HepG2 (cell line): ENCODE measurements around the gene AFF4. TPM values are rescaled to one million over a fixed set of nuclear protein-coding genes. Genes with fewer than 3 reads are reported as not detected.

ENCODE experiments used
- ATAC-seq: fragments of 200-7000 bp; cut with Tn5 transposase; 3 replicates; pipeline ENCODE4 v1.9.1; 2020; ENCODE audit warnings: mild to moderate bottlenecking, moderate library complexity
- BruUV-seq: library from RNA; stranded (reverse); fragments of 400-500 nt; replicated peaks from 2 replicates; lab custom pipeline; 2021; lab: Mats Ljungman, UMichigan
- CTCF ChIA-PET: fragments of 300-600 bp; formaldehyde crosslinking; extraction: SDS; loops from one replicate; lab custom pipeline; 2021; ENCODE audit warnings: low total read pairs, inconsistent platforms, low intra/inter-chr PET ratio; lab: Yijun Ruan, JAX
- POLR2A ChIA-PET: fragments of 350-600 bp; sonication (Branson Sonifier 250); formaldehyde crosslinking; loops from one replicate; lab custom pipeline; 2020; ENCODE audit warnings: antibody characterized with exemption, inconsistent platforms; lab: Yijun Ruan, JAX
- DNase-seq: peaks from one replicate; pipeline ENCODE4 v3.0.0-alpha.2; 2015; ENCODE audit warnings: low spot score
- FAIRE-seq: peaks from 3 replicates; lab custom pipeline; 2011; peaks lifted over from hg19 to GRCh38; lab: Jason Lieb, UNC
- H2AFZ ChIP-seq: one replicate; pipeline ENCODE4 v1.6.1; 2011; ENCODE audit warnings: low read length, inconsistent platforms
- H3K27ac ChIP-seq: fragments of 300-600 bp; 3 replicates; pipeline ENCODE4 v1.8.0; 2011; ENCODE audit warnings: mixed run types, mild to moderate bottlenecking, mixed read lengths, low read length, inconsistent platforms; ENCODE audit not compliant: insufficient read depth; ENCODE audit errors: extremely low read length
- H3K27me3 ChIP-seq, 2 experiments: fragments of 200-600 bp in 1 of 2; 2 replicates in 1 of 2; 3 replicates in 1 of 2; pipeline versions ENCODE4 v1.6.0 to v1.8.0; 2011; ENCODE audit warnings: low read length in 2 of 2, mild to moderate bottlenecking in 2 of 2, moderate library complexity in 2 of 2, inconsistent platforms in 1 of 2; ENCODE audit not compliant: insufficient read depth in 2 of 2, control insufficient read depth in 1 of 2
- H3K36me3 ChIP-seq, 2 experiments: fragments of 200-600 bp in 1 of 2; replicated peaks in 1 of 2; 2 replicates in 1 of 2; 3 replicates in 1 of 2; pipeline versions ENCODE4 v1.5.1 to v1.8.0; 2011; ENCODE audit warnings: low read length in 2 of 2, inconsistent platforms in 1 of 2; ENCODE audit not compliant: insufficient read depth in 2 of 2, control insufficient read depth in 1 of 2
- H3K4me1 ChIP-seq: 2 replicates; pipeline ENCODE4 v1.5.1; 2012; ENCODE audit warnings: low read length, inconsistent platforms; ENCODE audit not compliant: insufficient read depth
- H3K4me2 ChIP-seq: 2 replicates; pipeline ENCODE4 v1.6.0; 2011; ENCODE audit warnings: low read depth, low read length, inconsistent platforms
- H3K4me3 ChIP-seq, 3 experiments: fragments of 200-600 bp in 1 of 3; sonication (generic), shearing (Covaris generic) in 1 of 3; replicated peaks in 1 of 3; 2 replicates each; pipeline ENCODE4 v1.5.1; 2011 to 2016; ENCODE audit warnings: low read length in 3 of 3, inconsistent platforms in 2 of 3, low read depth in 2 of 3, mild to moderate bottlenecking in 2 of 3, control low read depth in 1 of 3, mixed read lengths in 1 of 3; ENCODE audit not compliant: insufficient read depth in 1 of 3
- H3K79me2 ChIP-seq: one replicate; pipeline ENCODE4 v1.6.1; 2011; ENCODE audit warnings: low read length, inconsistent platforms; ENCODE audit not compliant: insufficient read depth
- H3K9ac ChIP-seq: 2 replicates; pipeline ENCODE4 v1.6.0; 2011; ENCODE audit warnings: mild to moderate bottlenecking, low read depth, low read length, inconsistent platforms; ENCODE audit not compliant: insufficient read depth
- H3K9me3 ChIP-seq: 2 replicates; pipeline ENCODE4 v1.5.1; 2012; ENCODE audit warnings: mild to moderate bottlenecking, low read length
- H4K20me1 ChIP-seq: 2 replicates; pipeline ENCODE4 v1.6.0; 2011; ENCODE audit warnings: inconsistent platforms, mild to moderate bottlenecking, low read length, moderate library complexity; ENCODE audit not compliant: insufficient read depth
- DPF2 ChIP-seq: sonication (generic); formaldehyde crosslinking; IDR thresholded peaks from 2 replicates; pipeline ENCODE4 v1.4.0; 2020; ENCODE audit warnings: mild to moderate bottlenecking, low read depth, missing genetic modification reagents, borderline replicate concordance
- KAT7 ChIP-seq: IDR thresholded peaks from 2 replicates; pipeline ENCODE4 v1.6.1; 2018; ENCODE audit warnings: borderline replicate concordance, missing compliant biosample characterization
- RAD51 ChIP-seq: fragments of 450-650 bp; IDR thresholded peaks from 2 replicates; pipeline ENCODE4 v1.6.1; 2016; ENCODE audit warnings: borderline replicate concordance
- RARG ChIP-seq: sonication (generic); formaldehyde crosslinking; IDR thresholded peaks from 2 replicates; pipeline ENCODE4 v1.4.0; 2020; ENCODE audit warnings: low read depth, mild to moderate bottlenecking, missing genetic modification reagents
- RCOR2 ChIP-seq: IDR thresholded peaks from 2 replicates; pipeline ENCODE4 v1.6.1; 2016; ENCODE audit warnings: missing biosample characterization, missing genetic modification reagents
- SNAI1 ChIP-seq: sonication (generic); formaldehyde crosslinking; IDR thresholded peaks from 2 replicates; pipeline ENCODE4 v1.5.0; 2020; ENCODE audit warnings: mild to moderate bottlenecking, missing genetic modification reagents, borderline replicate concordance
- ZNF3 ChIP-seq: IDR thresholded peaks from 2 replicates; pipeline ENCODE4 v1.7.0; 2017; ENCODE audit warnings: inconsistent platforms
- in situ Hi-C: cut with HindIII; loops from 2 replicates; pipeline ENCODE4 v1.10.0; 2017; ENCODE audit warnings: low pct_unique_long_range_greater_than_20kb; ENCODE audit not compliant: extremely low pct_ligation_motif_present
- intact Hi-C: fragments of 100-400 bp; cut with micrococcal nuclease; formaldehyde crosslinking; loops from one replicate; pipeline ENCODE4 v1.10.0; 2022; ENCODE audit not compliant: unreplicated experiment
- polyA plus RNA-seq, 8 experiments: library from polyadenylated mRNA; depleted of rRNA in 3 of 8; stranded (reverse) in 7 of 8; unstranded in 1 of 8; fragments of >200 nt; fragmentation: Illumina TruSeq in 4 of 8; extraction: Trizol in 4 of 8; gene quantifications; 2 replicates each; pipeline versions ENCODE4 v1.2.1 to v1.2.3, GENCODE V29; 2011 to 2016; ENCODE audit warnings: low read depth in 4 of 8, missing spikeins in 1 of 8, mixed read lengths in 1 of 8; ENCODE audit not compliant: insufficient read depth in 1 of 8
- total RNA-seq, 5 experiments: library from RNA; depleted of rRNA; stranded (reverse); fragments of >200 nt; fragmentation: Illumina TruSeq; extraction: Trizol; gene quantifications; 2 replicates each; pipeline ENCODE4 v1.2.3, GENCODE V29; 2016; ENCODE audit warnings: low read depth in 1 of 5
- TF ChIP-seq, protein P1 (sequence below): sonication (generic); formaldehyde crosslinking; IDR thresholded peaks from 2 replicates; pipeline ENCODE4 v1.8.1; 2023; ENCODE audit warnings: mild to moderate bottlenecking, moderate library complexity, missing genetic modification reagents
- TF ChIP-seq, protein P2 (sequence below): sonication (generic); formaldehyde crosslinking; IDR thresholded peaks from 2 replicates; pipeline ENCODE4 v1.8.1; 2023; ENCODE audit warnings: mild to moderate bottlenecking, missing genetic modification reagents
- TF ChIP-seq, protein P3 (sequence below): sonication (generic); formaldehyde crosslinking; IDR thresholded peaks from 2 replicates; pipeline ENCODE4 v1.4.0; 2020; ENCODE audit warnings: mild to moderate bottlenecking, missing genetic modification reagents

Gene AFF4
- total and polyA plus RNA-seq, 2 of the 13 experiments (the other 11 are each of a cell fraction or from before 2014, with no cell fraction given) = 22.1 to 25.5 TPM

DNA sequence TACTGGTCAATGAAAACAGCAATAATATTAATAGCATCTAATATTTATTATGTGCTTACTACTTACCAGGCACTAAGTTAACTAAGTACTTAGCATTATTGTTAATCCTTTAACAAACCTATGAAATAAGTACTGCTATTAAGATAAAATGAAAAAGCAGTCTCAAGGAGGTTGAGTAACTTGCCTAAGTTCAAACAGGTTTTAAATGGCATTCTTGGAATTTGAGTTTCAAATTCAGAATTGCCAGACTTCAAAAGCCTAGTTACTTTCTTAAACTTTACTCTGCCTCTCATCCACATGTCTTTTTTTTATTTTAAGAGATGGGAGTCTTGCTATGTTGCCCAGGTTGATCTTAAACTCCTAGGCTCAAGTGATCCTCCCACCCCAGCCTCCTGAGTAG is 73.9 kb downstream of the AFF4 start:
- no peaks in the 10 kb centered on the region for H4K20me1 ChIP-seq
- ChIA-PET POLR2A (no interaction called here), CTCF (no interaction called here)
- H2AFZ ChIP-seq = no peak overlapping the region
- H3K79me2 ChIP-seq = no peaks in the 10 kb centered on the region
- no TSS peak for BruUV-seq
- no peak overlapping the region for H3K9ac ChIP-seq
- H3K27ac ChIP-seq = no peak overlapping the region
- intact Hi-C loops = loop anchor here (10.0 kb wide), 1 partner anchor 365 kb away; no protein-coding TSS in a partner anchor
- DNase-seq (no peak), FAIRE-seq (no peak), ATAC-seq (no peak)
- H3K4me1 ChIP-seq = peaks cover 13% of the 10 kb centered on the region
- in situ Hi-C loops = loop anchor here (10.0 kb wide), 1 partner anchor 145 kb away; the partner anchor contains the start of gene CCNI2
- H3K4me2 ChIP-seq = no peak overlapping the region
- H3K36me3 ChIP-seq = peaks cover 17 to 65% of the 10 kb centered on the region in 2 experiments
- no peak overlapping the region for H3K4me3 ChIP-seq
- H3K27me3 ChIP-seq = no peaks in the 10 kb centered on the region; a peak in 1 of 5 replicates
- TF ChIP-seq RARG (CRISPR knock-in tag) (no peak), RAD51 (no peak), ZNF3 (CRISPR knock-in tag) (no peak), SNAI1 (no peak), RCOR2 (CRISPR knock-in tag) (no peak), DPF2 (CRISPR knock-in tag) (no peak), KAT7 (CRISPR knock-in tag) (no peak)
- TF ChIP-seq, protein P1, sequence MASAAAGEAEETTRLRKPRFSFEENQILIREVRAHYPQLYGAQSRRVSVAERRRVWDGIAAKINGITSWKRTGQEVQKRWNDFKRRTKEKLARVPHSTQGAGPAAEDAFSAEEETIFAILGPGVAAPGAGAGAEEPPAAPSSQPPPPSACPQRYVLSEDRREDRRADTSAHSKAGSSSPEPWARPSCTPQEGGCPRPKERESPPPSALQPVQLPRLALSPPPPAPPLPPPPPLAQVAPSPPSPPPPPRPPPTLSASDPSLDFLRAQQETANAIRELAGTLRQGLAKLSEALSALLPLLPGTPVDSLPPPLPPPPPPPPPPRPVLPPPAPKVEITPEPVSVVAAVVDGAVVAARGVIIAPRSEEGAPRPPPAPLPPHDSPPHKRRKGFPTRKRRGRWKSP = no peak
- TF ChIP-seq, protein P2, sequence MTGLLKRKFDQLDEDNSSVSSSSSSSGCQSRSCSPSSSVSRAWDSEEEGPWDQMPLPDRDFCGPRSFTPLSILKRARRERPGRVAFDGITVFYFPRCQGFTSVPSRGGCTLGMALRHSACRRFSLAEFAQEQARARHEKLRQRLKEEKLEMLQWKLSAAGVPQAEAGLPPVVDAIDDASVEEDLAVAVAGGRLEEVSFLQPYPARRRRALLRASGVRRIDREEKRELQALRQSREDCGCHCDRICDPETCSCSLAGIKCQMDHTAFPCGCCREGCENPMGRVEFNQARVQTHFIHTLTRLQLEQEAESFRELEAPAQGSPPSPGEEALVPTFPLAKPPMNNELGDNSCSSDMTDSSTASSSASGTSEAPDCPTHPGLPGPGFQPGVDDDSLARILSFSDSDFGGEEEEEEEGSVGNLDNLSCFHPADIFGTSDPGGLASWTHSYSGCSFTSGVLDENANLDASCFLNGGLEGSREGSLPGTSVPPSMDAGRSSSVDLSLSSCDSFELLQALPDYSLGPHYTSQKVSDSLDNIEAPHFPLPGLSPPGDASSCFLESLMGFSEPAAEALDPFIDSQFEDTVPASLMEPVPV = no peak
- TF ChIP-seq, protein P3, sequence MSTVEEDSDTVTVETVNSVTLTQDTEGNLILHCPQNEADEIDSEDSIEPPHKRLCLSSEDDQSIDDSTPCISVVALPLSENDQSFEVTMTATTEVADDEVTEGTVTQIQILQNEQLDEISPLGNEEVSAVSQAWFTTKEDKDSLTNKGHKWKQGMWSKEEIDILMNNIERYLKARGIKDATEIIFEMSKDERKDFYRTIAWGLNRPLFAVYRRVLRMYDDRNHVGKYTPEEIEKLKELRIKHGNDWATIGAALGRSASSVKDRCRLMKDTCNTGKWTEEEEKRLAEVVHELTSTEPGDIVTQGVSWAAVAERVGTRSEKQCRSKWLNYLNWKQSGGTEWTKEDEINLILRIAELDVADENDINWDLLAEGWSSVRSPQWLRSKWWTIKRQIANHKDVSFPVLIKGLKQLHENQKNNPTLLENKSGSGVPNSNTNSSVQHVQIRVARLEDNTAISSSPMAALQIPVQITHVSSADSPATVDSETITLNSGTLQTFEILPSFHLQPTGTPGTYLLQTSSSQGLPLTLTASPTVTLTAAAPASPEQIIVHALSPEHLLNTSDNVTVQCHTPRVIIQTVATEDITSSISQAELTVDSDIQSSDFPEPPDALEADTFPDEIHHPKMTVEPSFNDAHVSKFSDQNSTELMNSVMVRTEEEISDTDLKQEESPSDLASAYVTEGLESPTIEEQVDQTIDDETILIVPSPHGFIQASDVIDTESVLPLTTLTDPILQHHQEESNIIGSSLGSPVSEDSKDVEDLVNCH (CRISPR knock-in tag) = no peak
- no peaks in the 10 kb centered on the region for H3K9me3 ChIP-seq
